Uterus (tissue), 2 donors: ENCODE measurements around the gene MMS22L.

Experiments used
- CTCF ChIP-seq, 4 experiments: fragments of 200-600 bp in 2 of 4; fragments of 450-650 bp in 2 of 4; sonication (generic) in 2 of 4; IDR thresholded peaks; one replicate each; pipeline ENCODE4 v1.5.1; 2016 to 2019; ENCODE audit warnings: antibody characterized with exemption in 4 of 4, mild to moderate bottlenecking in 2 of 4, moderate library complexity in 1 of 4
- POLR2A ChIP-seq, 2 donors: fragments of 450-650 bp; IDR thresholded peaks; one replicate each; pipeline ENCODE4 v1.6.1; 2016; ENCODE audit warnings: antibody characterized with exemption in 2 of 2, mild to moderate bottlenecking in 1 of 2, moderate library complexity in 1 of 2

GRCh38 chr6:97128507-97128906, 154.5 kb downstream of the MMS22L start:
- TF ChIP-seq POLR2A (IDR thresholded peaks at IDR 0.05) (no peak), CTCF (IDR thresholded peaks at IDR 0.05) (no peak)
